Endodermal cell (in vitro differentiated cells): ENCODE results near the gene NLRP9. TPM values are rescaled to one million over a fixed set of nuclear protein-coding genes. Genes with fewer than 3 reads are reported as not detected.
"Not testable (repeated sequence)": the region's sequence is repeated elsewhere in the genome, so short reads cannot be mapped to it uniquely, and the experiment has no call there.

Experiments used
- DNase-seq: peaks from one replicate; pipeline ENCODE4 v3.0.0-alpha.2; 2017
- H3K27ac ChIP-seq: 2 replicates; pipeline ENCODE4 v1.5.1; 2013; ENCODE audit warnings: mild to moderate bottlenecking, low read depth, low read length, moderate library complexity
- H3K27me3 ChIP-seq: 2 replicates; pipeline ENCODE4 v1.6.1; 2013; ENCODE audit warnings: mild to moderate bottlenecking, low read length, moderate library complexity; ENCODE audit not compliant: insufficient read depth, control insufficient read depth, poor library complexity, severe bottlenecking
- H3K36me3 ChIP-seq: 2 replicates; pipeline ENCODE4 v1.7.0; 2013; ENCODE audit warnings: mild to moderate bottlenecking, low read length, moderate library complexity; ENCODE audit not compliant: control insufficient read depth, insufficient read depth
- H3K4me1 ChIP-seq: one replicate; pipeline ENCODE4 v1.7.0; 2013; ENCODE audit warnings: low read length; ENCODE audit not compliant: control insufficient read depth, insufficient read depth
- H3K4me3 ChIP-seq: 2 replicates; pipeline ENCODE4 v1.5.1; 2013; ENCODE audit warnings: mild to moderate bottlenecking, low read length, moderate library complexity
- H3K9ac ChIP-seq: 2 replicates; pipeline ENCODE4 v1.6.1; 2013; ENCODE audit warnings: mild to moderate bottlenecking, low read length, moderate library complexity; ENCODE audit not compliant: poor library complexity, severe bottlenecking; ENCODE audit errors: extremely low read depth
- H3K9me3 ChIP-seq: 2 replicates; pipeline ENCODE4 v1.6.1; 2013; ENCODE audit warnings: mild to moderate bottlenecking, low read length, moderate library complexity; ENCODE audit not compliant: control insufficient read depth
- H3K27ac Mint-ChIP-seq: 2 replicates; pipeline ENCODE4 v1.8.0; 2020; ENCODE audit warnings: mixed read lengths
- H3K27me3 Mint-ChIP-seq: 2 replicates; pipeline ENCODE4 v1.8.0; 2021; ENCODE audit warnings: mild to moderate bottlenecking, mixed read lengths; ENCODE audit not compliant: insufficient read depth
- H3K36me3 Mint-ChIP-seq: 2 replicates; pipeline ENCODE4 v1.8.0; 2020; ENCODE audit warnings: low read depth, mixed read lengths
- H3K4me1 Mint-ChIP-seq: 2 replicates; pipeline ENCODE4 v1.8.0; 2020; ENCODE audit warnings: mixed read lengths
- H3K4me3 Mint-ChIP-seq: 2 replicates; pipeline ENCODE4 v1.8.0; 2020; ENCODE audit warnings: mild to moderate bottlenecking, moderate library complexity, mixed read lengths
- H3K9me3 Mint-ChIP-seq: 2 replicates; pipeline ENCODE4 v1.8.0; 2020; ENCODE audit warnings: mild to moderate bottlenecking, mixed read lengths
- WGBS, 2 experiments: methylation state at CpG; one replicate each; pipeline versions ENCODE4 v1.1.5 to v1.1.7; 2013; ENCODE audit warnings: missing lambda C conversion rate in 2 of 2, mixed read lengths in 1 of 2; ENCODE audit not compliant: insufficient coverage in 1 of 2, insufficient read length in 1 of 2; 5-methylcytosine and 5-hydroxymethylcytosine counted together
- total RNA-seq, 2 donors: library from RNA; stranded (reverse); fragmentation: NEBNext Ultra II Directional in 1 of 2; extraction: Animal tissue kit (Norgen Biotek cat#: 25700) in 1 of 2; gene quantifications; 2 replicates in 1 of 2; 3 replicates in 1 of 2; pipeline ENCODE4 v1.2.1, GENCODE V29; 2021
- TF ChIP-seq, protein P1 (sequence below): fragments of 200-600 bp; sonication (generic); conservative IDR thresholded peaks from 2 replicates; pipeline ENCODE4 v1.5.0; 2021; ENCODE audit warnings: antibody characterized with exemption, mild to moderate bottlenecking

The NLRP9 gene
- total RNA-seq, 2 donors from 2014 or later, result not detected

- no peaks in the 10 kb centered on the region for H3K36me3 Mint-ChIP-seq
Observed at GRCh38 chr19:55777528-55777927, 39.3 kb upstream of the NLRP9 start.

DNA sequence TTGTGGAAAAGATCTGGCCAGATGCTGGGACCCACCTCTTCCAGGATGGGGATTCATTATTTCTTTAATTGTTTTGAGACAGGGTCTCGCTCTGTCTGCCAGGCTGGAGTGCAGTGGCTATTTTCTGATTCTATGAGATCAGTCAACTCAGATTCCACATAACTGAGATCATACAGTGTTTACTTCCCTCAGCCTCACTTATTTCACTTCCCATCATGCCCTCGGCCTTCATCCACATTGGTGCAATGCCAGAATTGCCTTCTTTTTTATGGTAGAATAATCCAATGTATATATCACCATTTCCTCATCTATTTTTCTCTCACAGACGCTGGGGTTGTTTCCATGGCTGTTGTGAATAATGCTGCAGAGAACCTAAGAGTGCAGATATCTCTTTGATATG, 31.4 kb upstream of the NLRP9 start:
- H3K9me3 ChIP-seq, result peaks cover 41% of the 10 kb centered on the region
- not testable (repeated sequence) for H3K27ac Mint-ChIP-seq, H3K4me3 ChIP-seq, H3K27ac ChIP-seq, H3K9ac ChIP-seq, H3K27me3 Mint-ChIP-seq, H3K4me1 ChIP-seq, H3K27me3 ChIP-seq, H3K36me3 Mint-ChIP-seq, H3K4me1 Mint-ChIP-seq, DNase-seq, H3K36me3 ChIP-seq, H3K4me3 Mint-ChIP-seq
- peaks cover 52% of the 10 kb centered on the region for H3K9me3 Mint-ChIP-seq
- WGBS, 2 experiments, result 12% methylated on average over 1 of the region's 3 CpGs; no CpG with 5 or more reads in 1 of the 2 experiments

More at GRCh38 chr19:55777528-55777927, 39.3 kb upstream of the NLRP9 start:
- Histone ChIP-seq H3K4me3 (no peak overlapping the region), H3K4me1 (no peaks in the 10 kb centered on the region), H3K27me3 (no peaks in the 10 kb centered on the region), H3K9ac (no peak overlapping the region), H3K9me3 (peaks cover 49% of the 10 kb centered on the region), H3K36me3 (no peaks in the 10 kb centered on the region), H3K27ac (no peak overlapping the region)
- Mint-ChIP-seq H3K9me3 (peaks cover 78% of the 10 kb centered on the region), H3K4me3 (no peak overlapping the region), H3K4me1 (no peaks in the 10 kb centered on the region), H3K27ac (no peak overlapping the region), H3K27me3 (no peaks in the 10 kb centered on the region)
- TF ChIP-seq, protein P1, sequence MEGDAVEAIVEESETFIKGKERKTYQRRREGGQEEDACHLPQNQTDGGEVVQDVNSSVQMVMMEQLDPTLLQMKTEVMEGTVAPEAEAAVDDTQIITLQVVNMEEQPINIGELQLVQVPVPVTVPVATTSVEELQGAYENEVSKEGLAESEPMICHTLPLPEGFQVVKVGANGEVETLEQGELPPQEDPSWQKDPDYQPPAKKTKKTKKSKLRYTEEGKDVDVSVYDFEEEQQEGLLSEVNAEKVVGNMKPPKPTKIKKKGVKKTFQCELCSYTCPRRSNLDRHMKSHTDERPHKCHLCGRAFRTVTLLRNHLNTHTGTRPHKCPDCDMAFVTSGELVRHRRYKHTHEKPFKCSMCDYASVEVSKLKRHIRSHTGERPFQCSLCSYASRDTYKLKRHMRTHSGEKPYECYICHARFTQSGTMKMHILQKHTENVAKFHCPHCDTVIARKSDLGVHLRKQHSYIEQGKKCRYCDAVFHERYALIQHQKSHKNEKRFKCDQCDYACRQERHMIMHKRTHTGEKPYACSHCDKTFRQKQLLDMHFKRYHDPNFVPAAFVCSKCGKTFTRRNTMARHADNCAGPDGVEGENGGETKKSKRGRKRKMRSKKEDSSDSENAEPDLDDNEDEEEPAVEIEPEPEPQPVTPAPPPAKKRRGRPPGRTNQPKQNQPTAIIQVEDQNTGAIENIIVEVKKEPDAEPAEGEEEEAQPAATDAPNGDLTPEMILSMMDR, result no peak
- 70% methylated on average over 7 of the region's 7 CpGs for WGBS, 2 experiments
- DNase-seq, result peak; percentile 43

DNA sequence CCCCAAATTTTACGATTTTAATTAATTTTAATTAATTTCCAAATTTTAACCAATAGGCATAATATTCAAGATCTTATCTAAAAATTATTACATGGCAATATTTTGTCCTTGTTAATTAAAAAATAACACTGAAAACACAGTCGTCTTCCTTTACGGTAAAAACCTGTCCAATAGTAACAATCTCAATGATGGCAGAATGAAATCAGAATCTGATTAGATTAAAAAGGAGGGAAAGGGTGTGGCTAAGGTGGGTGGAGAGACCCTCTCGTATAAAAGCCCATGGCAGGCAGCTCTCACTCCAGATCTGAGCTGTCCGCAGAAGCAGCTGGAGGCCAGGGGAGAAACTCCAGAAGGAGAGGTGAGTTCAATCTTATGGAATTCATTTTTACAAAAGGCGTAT, 30.6 kb upstream of the NLRP9 start, which contains the start of gene RFPL4AL1:
Gene RFPL4AL1 (plus strand): TSS at position 301 of the 400 bp plus-strand sequence. CDS start 2,687 bp downstream, outside the sequence.
- not testable (repeated sequence) for H3K4me3 ChIP-seq, DNase-seq, H3K27me3 ChIP-seq, H3K9ac ChIP-seq, H3K4me1 ChIP-seq, H3K27ac ChIP-seq, H3K36me3 Mint-ChIP-seq, H3K4me1 Mint-ChIP-seq, H3K36me3 ChIP-seq, H3K4me3 Mint-ChIP-seq, H3K27ac Mint-ChIP-seq, H3K27me3 Mint-ChIP-seq
- peaks cover 54% of the 10 kb centered on the region for H3K9me3 Mint-ChIP-seq
- H3K9me3 ChIP-seq, result peaks cover 41% of the 10 kb centered on the region
- 76 to 78% methylated on average over 3 to 5 of the region's 6 CpGs for WGBS, 2 experiments

DNA sequence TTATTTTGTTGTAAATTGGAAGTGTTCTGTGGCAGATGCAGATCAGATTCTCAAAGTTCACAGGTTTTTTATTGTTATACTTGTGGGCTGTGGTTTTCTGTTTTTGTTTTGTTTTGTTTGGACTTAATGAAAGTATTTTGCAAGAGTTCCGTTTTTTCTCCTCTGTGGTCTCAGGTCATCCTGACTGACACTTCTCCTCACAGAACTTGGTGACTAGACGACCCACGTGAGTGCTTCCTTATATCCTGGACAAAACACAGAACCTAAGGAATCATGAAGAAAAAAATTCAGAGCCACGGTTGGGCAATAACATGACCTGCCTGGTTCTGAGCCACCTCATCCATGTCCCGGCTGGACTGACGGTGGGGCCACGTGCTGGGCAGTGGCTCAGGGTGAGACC, 28.3 kb upstream of the NLRP9 start:
- Mint-ChIP-seq H3K27me3 (no peaks in the 10 kb centered on the region), H3K27ac (no peak overlapping the region), H3K36me3 (no peaks in the 10 kb centered on the region), H3K9me3 (peaks cover 64% of the 10 kb centered on the region), H3K4me3 (no peak overlapping the region), H3K4me1 (no peaks in the 10 kb centered on the region)
- DNase-seq, result no peak
- Histone ChIP-seq H3K9ac (no peak overlapping the region), H3K4me3 (no peak overlapping the region), H3K4me1 (no peaks in the 10 kb centered on the region), H3K36me3 (no peaks in the 10 kb centered on the region), H3K9me3 (peaks cover 41% of the 10 kb centered on the region), H3K27ac (no peak overlapping the region), H3K27me3 (no peaks in the 10 kb centered on the region)
- TF ChIP-seq, protein P1, result no peak
- WGBS, 2 experiments, result 68 to 85% methylated on average over 4 to 7 of the region's 7 CpGs

- H3K36me3 Mint-ChIP-seq, H3K4me1 ChIP-seq, H3K4me3 ChIP-seq, H3K27me3 ChIP-seq, H3K36me3 ChIP-seq, DNase-seq, H3K27me3 Mint-ChIP-seq, H3K4me1 Mint-ChIP-seq, H3K27ac ChIP-seq, H3K9ac ChIP-seq, H3K4me3 Mint-ChIP-seq, H3K27ac Mint-ChIP-seq: not testable (repeated sequence)
- peaks cover 34% of the 10 kb centered on the region for H3K9me3 ChIP-seq
- WGBS, 2 experiments, result 89% methylated on average over 1 to 2 of the region's 3 CpGs
- peaks cover 75% of the 10 kb centered on the region for H3K9me3 Mint-ChIP-seq
Observed at GRCh38 chr19:55758797-55759196, 20.6 kb upstream of the NLRP9 start, which contains the start of gene RFPL4A. TSS of gene RFPL4A (plus strand) at chr19:55759097. CDS start at chr19:55761801, 2,704 bp downstream.

- not testable (repeated sequence) for H3K4me1 ChIP-seq, H3K27me3 Mint-ChIP-seq, H3K4me1 Mint-ChIP-seq, DNase-seq, H3K9ac ChIP-seq, H3K36me3 ChIP-seq, H3K27ac ChIP-seq, H3K27ac Mint-ChIP-seq, H3K36me3 Mint-ChIP-seq, H3K4me3 Mint-ChIP-seq, H3K27me3 ChIP-seq
- Histone ChIP-seq H3K9me3 (peaks cover 47% of the 10 kb centered on the region), H3K4me3 (peak overlapping the region; percentile 49)
- H3K9me3 Mint-ChIP-seq, result peaks cover 87% of the 10 kb centered on the region
- WGBS, 2 experiments, result 62 to 68% methylated on average over 4 of the region's 4 CpGs
Observed at GRCh38 chr19:55756808-55757207, 18.6 kb upstream of the NLRP9 start.
